HEK293 (cell line): ENCODE results near the gene ZNHIT1.

Source experiments
- CTCF ChIA-PET: fragments of 350-600 bp; formaldehyde crosslinking; extraction: SDS; loops from one replicate; lab custom pipeline; 2021; ENCODE audit warnings: antibody characterized with exemption; lab: Yijun Ruan, JAX
- POLR2A ChIA-PET: fragments of 300-600 bp; formaldehyde crosslinking; extraction: SDS; loops from one replicate; lab custom pipeline; 2020; ENCODE audit warnings: antibody characterized with exemption, inconsistent platforms; lab: Yijun Ruan, JAX
- H3K27ac ChIP-seq: fragments of 200-500 bp; sonication (Bioruptor generic); 2 replicates; pipeline ENCODE4 v1.5.1; 2014; ENCODE audit warnings: low read depth, low read length, control low read depth, inconsistent platforms; ENCODE audit errors: extremely low read depth
- H3K36me3 ChIP-seq, 2 experiments: fragments of 200-500 bp in 1 of 2; sonication (Bioruptor generic) in 1 of 2; 1 replicate in 1 of 2; 2 replicates in 1 of 2; pipeline ENCODE4 v1.5.1; 2014 to 2017; ENCODE audit warnings: inconsistent platforms in 2 of 2, low read length in 2 of 2; ENCODE audit not compliant: control insufficient read depth in 2 of 2, insufficient read depth in 1 of 2
- H3K4me1 ChIP-seq: fragments of 200-500 bp; sonication (Bioruptor generic); 2 replicates; pipeline ENCODE4 v1.5.1; 2014; ENCODE audit warnings: mild to moderate bottlenecking, low read length, inconsistent platforms; ENCODE audit not compliant: control insufficient read depth, insufficient read depth
- H3K4me3 ChIP-seq: 2 replicates; pipeline ENCODE4 v1.5.1; 2011; ENCODE audit warnings: low read depth, mild to moderate bottlenecking, control low read depth, low read length, moderate library complexity
- H3K9me3 ChIP-seq: fragments of 200-500 bp; sonication (Bioruptor generic); 2 replicates; pipeline ENCODE4 v1.5.1; 2014; ENCODE audit warnings: low read depth, low read length, inconsistent platforms; ENCODE audit not compliant: control insufficient read depth, insufficient read depth
- IKZF3 ChIP-seq: fragments of 450-650 bp; IDR thresholded peaks from 2 replicates; pipeline ENCODE4 v1.5.0; 2018; ENCODE audit warnings: missing biosample characterization, mild to moderate bottlenecking, missing genetic modification characterization, moderate library complexity
- KLF1 ChIP-seq: fragments of 450-650 bp; formaldehyde crosslinking; IDR thresholded peaks from 2 replicates; pipeline ENCODE4 v1.5.1; 2016; ENCODE audit warnings: missing biosample characterization, missing genetic modification characterization
- PRDM1 ChIP-seq: fragments of 450-650 bp; formaldehyde crosslinking; IDR thresholded peaks from 2 replicates; pipeline ENCODE4; 2016; ENCODE audit warnings: missing biosample characterization, missing genetic modification characterization
- SP3 ChIP-seq: fragments of 450-650 bp; formaldehyde crosslinking; IDR thresholded peaks from 2 replicates; pipeline ENCODE4 v1.5.1; 2016; ENCODE audit warnings: missing biosample characterization, missing genetic modification characterization
- WT1 ChIP-seq: fragments of 450-650 bp; formaldehyde crosslinking; IDR thresholded peaks from 2 replicates; pipeline ENCODE4 v1.5.1; 2016; ENCODE audit warnings: missing biosample characterization, missing genetic modification characterization
- YY1 ChIP-seq: fragments of 450-650 bp; formaldehyde crosslinking; IDR thresholded peaks from 2 replicates; pipeline ENCODE4 v1.5.1; 2018; ENCODE audit warnings: missing biosample characterization, missing genetic modification characterization
- ZBTB48 ChIP-seq: fragments of 450-650 bp; formaldehyde crosslinking; IDR thresholded peaks from 2 replicates; pipeline ENCODE4 v1.5.1; 2016; ENCODE audit warnings: missing biosample characterization, missing genetic modification characterization
- ZBTB8A ChIP-seq: fragments of 450-650 bp; formaldehyde crosslinking; IDR thresholded peaks from 2 replicates; pipeline ENCODE4 v1.5.1; 2016; ENCODE audit warnings: missing biosample characterization, missing genetic modification characterization
- ZFHX2 ChIP-seq: fragments of 450-650 bp; formaldehyde crosslinking; conservative IDR thresholded peaks from 2 replicates; pipeline ENCODE4 v1.5.1; 2016; ENCODE audit warnings: missing biosample characterization, missing genetic modification characterization
- ZNF184 ChIP-seq: fragments of 450-650 bp; IDR thresholded peaks from 2 replicates; pipeline ENCODE4 v1.5.1; 2018; ENCODE audit warnings: missing biosample characterization, mild to moderate bottlenecking, missing genetic modification characterization
- ZNF221 ChIP-seq: fragments of 450-650 bp; formaldehyde crosslinking; IDR thresholded peaks from 2 replicates; pipeline ENCODE4 v1.5.1; 2017; ENCODE audit warnings: missing biosample characterization, missing genetic modification characterization, borderline replicate concordance
- ZNF366 ChIP-seq: fragments of 450-650 bp; formaldehyde crosslinking; conservative IDR thresholded peaks from 2 replicates; pipeline ENCODE4 v1.5.1; 2016; ENCODE audit warnings: missing biosample characterization, missing genetic modification characterization
- ZNF660 ChIP-seq: fragments of 450-650 bp; IDR thresholded peaks from 2 replicates; pipeline ENCODE4 v1.5.1; 2018; ENCODE audit warnings: missing biosample characterization, mild to moderate bottlenecking, missing genetic modification characterization
- TF ChIP-seq, protein P1 (sequence below): fragments of 450-650 bp; formaldehyde crosslinking; IDR thresholded peaks from 2 replicates; pipeline ENCODE4 v1.5.1; 2016; ENCODE audit warnings: missing biosample characterization, missing genetic modification characterization
- TF ChIP-seq, protein P2 (sequence below): fragments of 450-650 bp; formaldehyde crosslinking; conservative IDR thresholded peaks from 2 replicates; pipeline ENCODE4 v1.5.1; 2016; ENCODE audit warnings: low read depth, missing biosample characterization, missing genetic modification characterization
- TF ChIP-seq, protein P3 (sequence below): fragments of 450-650 bp; formaldehyde crosslinking; conservative IDR thresholded peaks from 2 replicates; pipeline ENCODE4 v1.5.1; 2016; ENCODE audit warnings: low read depth, missing biosample characterization, missing genetic modification characterization
- TF ChIP-seq, protein P4 (sequence below): fragments of 450-650 bp; formaldehyde crosslinking; IDR thresholded peaks from 2 replicates; pipeline ENCODE4 v1.5.1; 2016; ENCODE audit warnings: missing biosample characterization, missing genetic modification characterization, borderline replicate concordance

The ZNHIT1 gene

DNA sequence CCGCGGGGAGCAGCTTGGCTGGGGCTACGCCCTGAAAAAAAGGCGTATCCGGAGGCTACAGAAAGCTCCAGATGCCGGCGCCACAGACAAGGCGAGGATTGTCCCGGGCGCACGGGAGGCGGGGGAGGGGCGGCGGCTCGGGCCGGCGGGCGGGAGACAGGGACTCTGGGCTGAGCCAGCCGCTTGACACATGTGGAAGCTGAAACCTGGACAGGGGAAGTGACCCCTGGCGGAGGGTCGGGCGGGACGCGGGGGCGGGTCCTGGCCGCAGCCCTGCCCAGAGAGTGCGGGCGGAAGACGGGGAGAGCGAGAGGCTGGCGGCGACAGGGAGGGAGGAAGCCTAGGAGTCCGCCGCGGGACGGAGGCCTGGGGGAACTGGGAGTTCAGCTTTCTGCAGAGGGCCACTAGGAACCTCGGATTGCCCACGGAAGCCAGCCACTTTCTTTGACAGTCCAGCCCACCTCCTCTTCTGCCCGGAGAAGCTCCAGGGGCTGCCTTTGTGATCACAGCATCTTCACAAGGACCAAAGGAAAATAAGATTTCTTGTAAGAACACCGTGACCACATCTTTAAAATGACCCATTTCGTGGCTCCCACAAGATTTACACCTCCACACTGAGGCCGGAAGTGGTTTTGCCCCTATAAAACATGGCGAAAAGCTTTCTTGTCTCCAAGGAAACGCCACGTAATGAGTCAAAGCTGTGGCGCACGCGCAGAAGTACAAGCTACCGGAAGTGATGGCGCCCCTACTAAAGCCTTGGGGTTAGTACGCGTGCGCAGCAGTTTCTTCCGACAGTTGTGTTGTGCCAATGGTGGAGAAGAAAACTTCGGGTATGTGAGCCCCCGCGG is at the start of gene ZNHIT1, which contains the start of gene PLOD3 (continued):
- TF ChIP-seq, protein P1, sequence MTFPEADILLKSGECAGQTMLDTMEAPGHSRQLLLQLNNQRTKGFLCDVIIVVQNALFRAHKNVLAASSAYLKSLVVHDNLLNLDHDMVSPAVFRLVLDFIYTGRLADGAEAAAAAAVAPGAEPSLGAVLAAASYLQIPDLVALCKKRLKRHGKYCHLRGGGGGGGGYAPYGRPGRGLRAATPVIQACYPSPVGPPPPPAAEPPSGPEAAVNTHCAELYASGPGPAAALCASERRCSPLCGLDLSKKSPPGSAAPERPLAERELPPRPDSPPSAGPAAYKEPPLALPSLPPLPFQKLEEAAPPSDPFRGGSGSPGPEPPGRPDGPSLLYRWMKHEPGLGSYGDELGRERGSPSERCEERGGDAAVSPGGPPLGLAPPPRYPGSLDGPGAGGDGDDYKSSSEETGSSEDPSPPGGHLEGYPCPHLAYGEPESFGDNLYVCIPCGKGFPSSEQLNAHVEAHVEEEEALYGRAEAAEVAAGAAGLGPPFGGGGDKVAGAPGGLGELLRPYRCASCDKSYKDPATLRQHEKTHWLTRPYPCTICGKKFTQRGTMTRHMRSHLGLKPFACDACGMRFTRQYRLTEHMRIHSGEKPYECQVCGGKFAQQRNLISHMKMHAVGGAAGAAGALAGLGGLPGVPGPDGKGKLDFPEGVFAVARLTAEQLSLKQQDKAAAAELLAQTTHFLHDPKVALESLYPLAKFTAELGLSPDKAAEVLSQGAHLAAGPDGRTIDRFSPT (tag by site-specific recombination): 0 out of 2 replicates have a peak, but pooled peaks have one; percentile 21
- peak; percentile 77 for TF ChIP-seq ZFHX2 (tag by site-specific recombination)
- TF ChIP-seq YY1 (tag by site-specific recombination): peak; percentile 85
- TF ChIP-seq, protein P2, sequence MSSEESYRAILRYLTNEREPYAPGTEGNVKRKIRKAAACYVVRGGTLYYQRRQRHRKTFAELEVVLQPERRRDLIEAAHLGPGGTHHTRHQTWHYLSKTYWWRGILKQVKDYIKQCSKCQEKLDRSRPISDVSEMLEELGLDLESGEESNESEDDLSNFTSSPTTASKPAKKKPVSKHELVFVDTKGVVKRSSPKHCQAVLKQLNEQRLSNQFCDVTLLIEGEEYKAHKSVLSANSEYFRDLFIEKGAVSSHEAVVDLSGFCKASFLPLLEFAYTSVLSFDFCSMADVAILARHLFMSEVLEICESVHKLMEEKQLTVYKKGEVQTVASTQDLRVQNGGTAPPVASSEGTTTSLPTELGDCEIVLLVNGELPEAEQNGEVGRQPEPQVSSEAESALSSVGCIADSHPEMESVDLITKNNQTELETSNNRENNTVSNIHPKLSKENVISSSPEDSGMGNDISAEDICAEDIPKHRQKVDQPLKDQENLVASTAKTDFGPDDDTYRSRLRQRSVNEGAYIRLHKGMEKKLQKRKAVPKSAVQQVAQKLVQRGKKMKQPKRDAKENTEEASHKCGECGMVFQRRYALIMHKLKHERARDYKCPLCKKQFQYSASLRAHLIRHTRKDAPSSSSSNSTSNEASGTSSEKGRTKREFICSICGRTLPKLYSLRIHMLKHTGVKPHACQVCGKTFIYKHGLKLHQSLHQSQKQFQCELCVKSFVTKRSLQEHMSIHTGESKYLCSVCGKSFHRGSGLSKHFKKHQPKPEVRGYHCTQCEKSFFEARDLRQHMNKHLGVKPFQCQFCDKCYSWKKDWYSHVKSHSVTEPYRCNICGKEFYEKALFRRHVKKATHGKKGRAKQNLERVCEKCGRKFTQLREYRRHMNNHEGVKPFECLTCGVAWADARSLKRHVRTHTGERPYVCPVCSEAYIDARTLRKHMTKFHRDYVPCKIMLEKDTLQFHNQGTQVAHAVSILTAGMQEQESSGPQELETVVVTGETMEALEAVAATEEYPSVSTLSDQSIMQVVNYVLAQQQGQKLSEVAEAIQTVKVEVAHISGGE: peak; percentile 88
- peak; percentile 93 for TF ChIP-seq KLF1 (tag by site-specific recombination)
- peak; percentile 38; the same call in 1 of the 2 replicates for TF ChIP-seq WT1 (tag by site-specific recombination)
- TF ChIP-seq SP3 (tag by site-specific recombination): peak; percentile 89
- TF ChIP-seq ZBTB8A: peak; percentile 88
- TF ChIP-seq, protein P3, sequence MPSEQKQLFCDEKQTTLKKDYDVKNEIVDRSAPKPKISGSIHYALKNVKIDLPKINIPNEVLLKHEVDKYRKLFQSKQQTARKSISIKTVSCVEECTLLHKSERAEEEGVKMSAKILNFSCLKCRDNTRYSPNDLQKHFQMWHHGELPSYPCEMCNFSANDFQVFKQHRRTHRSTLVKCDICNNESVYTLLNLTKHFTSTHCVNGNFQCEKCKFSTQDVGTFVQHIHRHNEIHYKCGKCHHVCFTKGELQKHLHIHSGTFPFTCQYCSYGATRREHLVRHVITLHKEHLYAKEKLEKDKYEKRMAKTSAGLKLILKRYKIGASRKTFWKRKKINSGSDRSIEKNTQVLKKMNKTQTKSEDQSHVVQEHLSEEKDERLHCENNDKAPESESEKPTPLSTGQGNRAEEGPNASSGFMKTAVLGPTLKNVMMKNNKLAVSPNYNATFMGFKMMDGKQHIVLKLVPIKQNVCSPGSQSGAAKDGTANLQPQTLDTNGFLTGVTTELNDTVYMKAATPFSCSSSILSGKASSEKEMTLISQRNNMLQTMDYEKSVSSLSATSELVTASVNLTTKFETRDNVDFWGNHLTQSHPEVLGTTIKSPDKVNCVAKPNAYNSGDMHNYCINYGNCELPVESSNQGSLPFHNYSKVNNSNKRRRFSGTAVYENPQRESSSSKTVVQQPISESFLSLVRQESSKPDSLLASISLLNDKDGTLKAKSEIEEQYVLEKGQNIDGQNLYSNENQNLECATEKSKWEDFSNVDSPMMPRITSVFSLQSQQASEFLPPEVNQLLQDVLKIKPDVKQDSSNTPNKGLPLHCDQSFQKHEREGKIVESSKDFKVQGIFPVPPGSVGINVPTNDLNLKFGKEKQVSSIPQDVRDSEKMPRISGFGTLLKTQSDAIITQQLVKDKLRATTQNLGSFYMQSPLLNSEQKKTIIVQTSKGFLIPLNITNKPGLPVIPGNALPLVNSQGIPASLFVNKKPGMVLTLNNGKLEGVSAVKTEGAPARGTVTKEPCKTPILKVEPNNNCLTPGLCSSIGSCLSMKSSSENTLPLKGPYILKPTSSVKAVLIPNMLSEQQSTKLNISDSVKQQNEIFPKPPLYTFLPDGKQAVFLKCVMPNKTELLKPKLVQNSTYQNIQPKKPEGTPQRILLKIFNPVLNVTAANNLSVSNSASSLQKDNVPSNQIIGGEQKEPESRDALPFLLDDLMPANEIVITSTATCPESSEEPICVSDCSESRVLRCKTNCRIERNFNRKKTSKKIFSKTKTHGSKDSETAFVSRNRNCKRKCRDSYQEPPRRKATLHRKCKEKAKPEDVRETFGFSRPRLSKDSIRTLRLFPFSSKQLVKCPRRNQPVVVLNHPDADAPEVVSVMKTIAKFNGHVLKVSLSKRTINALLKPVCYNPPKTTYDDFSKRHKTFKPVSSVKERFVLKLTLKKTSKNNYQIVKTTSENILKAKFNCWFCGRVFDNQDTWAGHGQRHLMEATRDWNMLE: 0 out of 2 replicates have a peak, but pooled peaks have one; percentile 26

DNA sequence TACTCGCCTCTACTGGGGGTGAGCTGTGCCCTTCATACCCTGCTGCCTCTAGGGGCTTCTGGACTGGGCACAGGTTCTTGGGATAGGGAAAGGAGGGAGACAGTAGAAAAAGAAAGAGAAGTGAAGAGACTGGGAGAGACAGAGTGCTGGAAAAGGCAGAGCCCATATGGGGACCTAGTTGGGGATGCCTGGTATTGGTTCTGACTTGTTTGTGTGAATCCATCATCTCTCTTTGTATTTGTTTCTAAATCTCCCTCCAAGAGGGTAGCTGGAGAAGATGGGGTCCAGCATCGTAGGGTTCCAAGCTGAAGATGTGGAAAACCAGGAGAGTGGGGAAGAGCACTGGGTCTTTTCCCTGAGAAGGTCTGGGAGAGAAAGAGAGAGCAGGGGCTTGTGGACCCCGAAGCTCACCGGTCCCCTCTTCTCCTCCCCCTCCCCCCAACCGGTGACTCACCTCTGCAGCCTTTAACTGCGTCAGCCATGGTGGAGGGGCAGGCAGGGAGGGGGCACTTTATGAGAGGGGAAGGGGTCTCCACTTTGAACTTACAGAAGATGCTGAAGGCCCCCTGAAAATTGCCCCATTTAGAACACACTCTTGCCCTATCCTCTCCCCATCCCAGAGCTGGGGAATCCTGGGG is 49.4 kb upstream of the ZNHIT1 start:
- Histone ChIP-seq H3K4me3 (no peak overlapping the region), H3K27ac (no peak overlapping the region), H3K4me1 (peaks cover 25% of the 10 kb centered on the region), H3K36me3 (no peaks in the 10 kb centered on the region), H3K9me3 (no peaks in the 10 kb centered on the region)
- ChIA-PET CTCF (interaction anchor here (0.6 to 1.4 kb wide), 5 partner anchors 17 to 348 kb away, joined by 3 to 10 read pairs (median 5); no protein-coding TSS in a partner anchor), POLR2A (interaction anchor here (0.6 kb wide), 1 partner anchor 15 kb away, joined by 7 read pairs; no protein-coding TSS in a partner anchor)
- TF ChIP-seq ZNF184 (tag by site-specific recombination): no peak
- TF ChIP-seq ZNF366 (tag by site-specific recombination): peak; percentile 45
- peak; percentile 68; the same call in 1 of the 2 replicates for TF ChIP-seq PRDM1 (tag by site-specific recombination)
- TF ChIP-seq ZBTB48 (tag by site-specific recombination): no peak
- TF ChIP-seq ZBTB8A: no peak
- TF ChIP-seq YY1 (tag by site-specific recombination): no peak
- TF ChIP-seq IKZF3 (tag by site-specific recombination): 0 out of 2 replicates have a peak, but pooled peaks have one; percentile 11
- TF ChIP-seq ZNF221 (tag by site-specific recombination): no peak
- TF ChIP-seq, protein P4, sequence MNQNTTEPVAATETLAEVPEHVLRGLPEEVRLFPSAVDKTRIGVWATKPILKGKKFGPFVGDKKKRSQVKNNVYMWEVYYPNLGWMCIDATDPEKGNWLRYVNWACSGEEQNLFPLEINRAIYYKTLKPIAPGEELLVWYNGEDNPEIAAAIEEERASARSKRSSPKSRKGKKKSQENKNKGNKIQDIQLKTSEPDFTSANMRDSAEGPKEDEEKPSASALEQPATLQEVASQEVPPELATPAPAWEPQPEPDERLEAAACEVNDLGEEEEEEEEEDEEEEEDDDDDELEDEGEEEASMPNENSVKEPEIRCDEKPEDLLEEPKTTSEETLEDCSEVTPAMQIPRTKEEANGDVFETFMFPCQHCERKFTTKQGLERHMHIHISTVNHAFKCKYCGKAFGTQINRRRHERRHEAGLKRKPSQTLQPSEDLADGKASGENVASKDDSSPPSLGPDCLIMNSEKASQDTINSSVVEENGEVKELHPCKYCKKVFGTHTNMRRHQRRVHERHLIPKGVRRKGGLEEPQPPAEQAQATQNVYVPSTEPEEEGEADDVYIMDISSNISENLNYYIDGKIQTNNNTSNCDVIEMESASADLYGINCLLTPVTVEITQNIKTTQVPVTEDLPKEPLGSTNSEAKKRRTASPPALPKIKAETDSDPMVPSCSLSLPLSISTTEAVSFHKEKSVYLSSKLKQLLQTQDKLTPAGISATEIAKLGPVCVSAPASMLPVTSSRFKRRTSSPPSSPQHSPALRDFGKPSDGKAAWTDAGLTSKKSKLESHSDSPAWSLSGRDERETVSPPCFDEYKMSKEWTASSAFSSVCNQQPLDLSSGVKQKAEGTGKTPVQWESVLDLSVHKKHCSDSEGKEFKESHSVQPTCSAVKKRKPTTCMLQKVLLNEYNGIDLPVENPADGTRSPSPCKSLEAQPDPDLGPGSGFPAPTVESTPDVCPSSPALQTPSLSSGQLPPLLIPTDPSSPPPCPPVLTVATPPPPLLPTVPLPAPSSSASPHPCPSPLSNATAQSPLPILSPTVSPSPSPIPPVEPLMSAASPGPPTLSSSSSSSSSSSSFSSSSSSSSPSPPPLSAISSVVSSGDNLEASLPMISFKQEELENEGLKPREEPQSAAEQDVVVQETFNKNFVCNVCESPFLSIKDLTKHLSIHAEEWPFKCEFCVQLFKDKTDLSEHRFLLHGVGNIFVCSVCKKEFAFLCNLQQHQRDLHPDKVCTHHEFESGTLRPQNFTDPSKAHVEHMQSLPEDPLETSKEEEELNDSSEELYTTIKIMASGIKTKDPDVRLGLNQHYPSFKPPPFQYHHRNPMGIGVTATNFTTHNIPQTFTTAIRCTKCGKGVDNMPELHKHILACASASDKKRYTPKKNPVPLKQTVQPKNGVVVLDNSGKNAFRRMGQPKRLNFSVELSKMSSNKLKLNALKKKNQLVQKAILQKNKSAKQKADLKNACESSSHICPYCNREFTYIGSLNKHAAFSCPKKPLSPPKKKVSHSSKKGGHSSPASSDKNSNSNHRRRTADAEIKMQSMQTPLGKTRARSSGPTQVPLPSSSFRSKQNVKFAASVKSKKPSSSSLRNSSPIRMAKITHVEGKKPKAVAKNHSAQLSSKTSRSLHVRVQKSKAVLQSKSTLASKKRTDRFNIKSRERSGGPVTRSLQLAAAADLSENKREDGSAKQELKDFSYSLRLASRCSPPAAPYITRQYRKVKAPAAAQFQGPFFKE (tag by site-specific recombination): no peak
- 0 out of 2 replicates have a peak, but pooled peaks have one; percentile 21 for TF ChIP-seq ZNF660
